Measurements from ENCODE around the gene CFAP57. TPM values are rescaled to one million over a fixed set of nuclear protein-coding genes. Genes with fewer than 3 reads are reported as not detected.

The CFAP57 gene
- total RNA-seq, 2 experiments from 2014 or later: 0.12 to 0.14 TPM

DNA sequence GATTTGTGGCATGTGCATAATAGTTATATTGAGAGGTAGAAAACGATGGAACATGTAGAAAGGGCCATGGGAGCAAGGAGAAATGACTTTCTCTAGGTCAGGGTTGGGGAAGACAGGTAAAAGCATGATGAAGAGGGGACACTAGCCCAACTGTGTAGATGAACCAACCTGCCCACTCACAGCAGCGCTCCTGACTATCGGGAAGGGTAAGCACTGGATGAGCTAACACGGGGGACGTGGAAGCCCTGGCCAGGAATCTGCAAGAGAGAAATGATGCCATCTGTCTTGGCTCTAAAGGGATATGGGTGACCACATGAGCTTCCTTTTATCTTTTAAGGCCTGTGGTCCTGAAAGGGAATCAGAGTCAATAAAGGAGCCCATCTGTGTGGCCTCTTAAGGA lies 61.5 kb downstream of the CFAP57 start:
- no peak overlapping the region for H3K27ac Mint-ChIP-seq
- H3K36me3 Mint-ChIP-seq (ENCODE audit: low read depth): no peaks in the 10 kb centered on the region
- H3K4me3 Mint-ChIP-seq: no peak overlapping the region
- no peaks in the 10 kb centered on the region for H3K4me1 Mint-ChIP-seq (ENCODE audit: low read depth)
- H3K9me3 Mint-ChIP-seq: no peaks in the 10 kb centered on the region
- CTCF ChIA-PET: interaction anchor here (1.7 kb wide), 1 partner anchor 9 kb away, joined by 5 read pairs; no protein-coding TSS in a partner anchor
- DNase-seq: no peak
- intact Hi-C loops (cut with micrococcal nuclease): no loop called here
- peaks cover 2% of the 10 kb centered on the region for H3K27me3 Mint-ChIP-seq (ENCODE audit: low read depth)

DNA sequence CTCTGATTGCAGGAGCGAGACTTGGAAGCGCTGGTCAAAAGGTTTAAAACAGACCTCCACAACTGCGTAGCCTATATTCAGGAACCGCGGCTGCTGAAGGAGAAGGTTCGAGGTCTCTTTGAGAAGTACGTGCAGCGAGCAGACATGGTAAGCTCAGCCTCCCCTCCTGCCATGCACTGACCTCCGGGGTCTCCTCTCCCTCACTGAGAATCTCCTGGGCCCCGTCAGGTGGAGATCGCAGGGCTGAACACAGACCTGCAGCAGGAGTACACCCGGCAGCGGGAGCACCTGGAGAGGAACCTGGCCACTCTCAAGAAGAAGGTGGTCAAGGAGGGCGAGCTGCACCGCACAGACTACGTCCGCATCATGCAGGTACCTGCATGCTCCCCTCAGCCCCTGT lies 62.1 kb downstream of the CFAP57 start:
- Mint-ChIP-seq H3K27me3 (ENCODE audit: low read depth) (peaks cover 2% of the 10 kb centered on the region), H3K36me3 (ENCODE audit: low read depth) (no peaks in the 10 kb centered on the region), H3K4me3 (no peak overlapping the region), H3K9me3 (no peaks in the 10 kb centered on the region), H3K4me1 (ENCODE audit: low read depth) (no peaks in the 10 kb centered on the region), H3K27ac (no peak overlapping the region)
- CTCF ChIA-PET: interaction anchor here (1.7 kb wide), 1 partner anchor 9 kb away, joined by 5 read pairs; no protein-coding TSS in a partner anchor
- intact Hi-C loops (cut with micrococcal nuclease): no loop called here
- DNase-seq: no peak

DNA sequence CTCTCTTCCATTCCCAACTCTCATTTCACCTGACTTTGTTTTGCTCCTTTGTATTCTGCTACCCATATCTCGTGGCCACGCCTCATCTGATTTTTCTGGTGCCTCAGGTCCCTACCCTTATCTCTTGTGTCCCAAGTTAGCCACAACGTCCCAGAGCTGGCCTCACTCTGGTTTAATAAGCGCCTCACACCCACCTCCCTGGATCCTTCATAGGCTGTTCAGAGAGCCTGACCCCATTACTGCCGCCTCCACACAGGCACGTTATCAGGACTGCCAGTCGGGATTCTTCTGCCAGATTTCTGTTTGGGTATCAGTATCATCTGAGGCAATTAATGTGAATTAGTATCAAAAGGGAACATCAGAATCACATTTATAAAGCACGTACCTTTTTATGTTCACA lies 62.9 kb downstream of the CFAP57 start:
- Mint-ChIP-seq H3K36me3 (ENCODE audit: low read depth) (no peaks in the 10 kb centered on the region), H3K9me3 (no peaks in the 10 kb centered on the region), H3K27ac (no peak overlapping the region), H3K4me1 (ENCODE audit: low read depth) (no peaks in the 10 kb centered on the region), H3K27me3 (ENCODE audit: low read depth) (peaks cover 2% of the 10 kb centered on the region), H3K4me3 (no peak overlapping the region)
- DNase-seq: no peak
- intact Hi-C loops (cut with micrococcal nuclease): no loop called here
- CTCF ChIA-PET: no interaction called here

DNA sequence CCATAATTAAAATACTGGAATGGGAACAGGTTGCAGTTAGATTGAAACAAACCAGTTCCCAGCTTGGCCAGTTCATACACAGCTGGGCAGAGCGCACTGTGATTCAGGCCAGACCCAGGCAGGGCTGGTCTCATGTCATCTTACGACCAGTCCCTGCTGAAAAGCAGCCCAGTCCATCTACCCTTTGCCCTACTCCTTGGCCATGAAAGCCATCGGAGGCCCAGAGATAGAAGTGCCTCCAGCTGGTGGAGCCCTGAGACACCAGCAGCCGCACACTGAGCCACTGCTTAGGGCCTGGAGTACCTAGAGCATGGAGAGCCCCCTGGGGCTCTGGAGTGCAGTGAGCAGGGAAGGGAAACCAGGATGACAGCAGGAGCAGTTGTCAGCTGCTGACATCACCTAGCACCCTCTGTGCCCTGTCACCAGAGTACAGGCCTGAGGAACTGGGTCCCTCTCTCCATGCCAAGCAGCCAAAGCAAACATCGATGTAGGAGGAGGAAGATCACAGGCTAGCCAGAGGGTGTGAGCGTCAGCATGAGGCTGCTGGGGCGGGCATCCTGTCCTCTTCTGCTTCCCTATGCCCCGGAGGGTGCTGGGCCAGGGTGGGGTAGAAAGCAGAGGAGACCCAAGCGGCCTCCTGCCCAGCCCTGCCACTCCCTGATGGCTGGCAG lies 63.5 kb downstream of the CFAP57 start:
- CTCF ChIA-PET: no interaction called here
- DNase-seq: no peak
- Mint-ChIP-seq H3K4me1 (ENCODE audit: low read depth) (no peaks in the 10 kb centered on the region), H3K4me3 (no peak overlapping the region), H3K36me3 (ENCODE audit: low read depth) (no peaks in the 10 kb centered on the region), H3K27me3 (ENCODE audit: low read depth) (peaks cover 2% of the 10 kb centered on the region), H3K27ac (no peak overlapping the region), H3K9me3 (no peaks in the 10 kb centered on the region)
- intact Hi-C loops (cut with micrococcal nuclease): no loop called here

DNA sequence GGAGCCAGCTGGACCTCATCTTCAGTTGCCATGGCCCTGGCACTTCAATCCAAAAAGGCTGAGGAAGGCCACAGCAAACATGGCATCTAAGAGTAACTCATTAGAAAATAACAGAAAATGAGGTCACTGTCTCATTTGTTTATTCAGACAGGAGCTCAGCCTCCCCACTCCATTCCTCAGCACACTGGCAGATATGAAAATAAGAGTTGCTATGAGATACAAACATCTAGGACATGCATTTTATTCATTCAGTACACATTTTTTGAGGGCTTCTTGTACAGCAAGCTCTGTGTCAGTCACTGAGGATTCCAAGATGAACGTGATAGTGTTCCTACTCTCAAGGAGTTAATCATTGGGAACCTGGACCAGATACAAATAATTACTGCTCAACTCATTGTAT lies 65.0 kb downstream of the CFAP57 start:
- Mint-ChIP-seq H3K27me3 (ENCODE audit: low read depth) (peaks cover 2% of the 10 kb centered on the region), H3K4me1 (ENCODE audit: low read depth) (no peaks in the 10 kb centered on the region), H3K9me3 (no peaks in the 10 kb centered on the region), H3K36me3 (ENCODE audit: low read depth) (no peaks in the 10 kb centered on the region), H3K4me3 (no peak overlapping the region), H3K27ac (no peak overlapping the region)
- CTCF ChIA-PET: interaction anchor here (0.9 to 3.4 kb wide), 3 partner anchors 10 to 178 kb away, joined by 3 to 14 read pairs (median 3); no protein-coding TSS in a partner anchor
- intact Hi-C loops (cut with micrococcal nuclease): no loop called here
- DNase-seq: no peak

DNA sequence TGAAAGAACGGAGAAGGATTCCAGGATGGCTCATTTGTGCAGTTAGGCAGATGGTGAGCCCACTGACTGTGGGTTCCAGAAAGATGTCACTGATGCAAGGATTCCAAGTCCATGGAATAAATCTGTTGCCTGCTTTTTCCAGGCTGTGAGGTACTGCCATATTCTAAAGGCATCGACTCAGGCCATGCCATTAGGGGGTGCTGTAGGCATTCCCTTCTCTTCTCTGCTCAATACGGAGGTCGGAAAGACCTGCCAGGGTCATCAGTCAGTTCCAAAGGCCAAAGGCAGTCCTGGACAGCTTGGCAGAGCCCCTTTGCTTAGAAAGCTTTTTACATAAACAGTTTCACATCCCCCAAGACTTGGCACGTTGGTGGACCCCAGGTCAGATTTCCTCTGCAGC lies 66.0 kb downstream of the CFAP57 start:
- peaks cover 2% of the 10 kb centered on the region for H3K27me3 Mint-ChIP-seq (ENCODE audit: low read depth)
- H3K36me3 Mint-ChIP-seq (ENCODE audit: low read depth): no peaks in the 10 kb centered on the region
- intact Hi-C loops (cut with micrococcal nuclease): loop anchor here (1.0 kb wide), 1 partner anchor 120 kb away; the partner anchor contains the start of gene CDC20
- H3K27ac Mint-ChIP-seq: no peak overlapping the region
- DNase-seq: peak; percentile 62
- no peaks in the 10 kb centered on the region for H3K4me1 Mint-ChIP-seq (ENCODE audit: low read depth)
- H3K9me3 Mint-ChIP-seq: no peaks in the 10 kb centered on the region
- CTCF ChIA-PET: interaction anchor here (0.7 to 3.4 kb wide), 3 partner anchors 11 to 216 kb away, joined by 3 to 14 read pairs (median 3); no protein-coding TSS in a partner anchor
- H3K4me3 Mint-ChIP-seq: no peak overlapping the region

DNA sequence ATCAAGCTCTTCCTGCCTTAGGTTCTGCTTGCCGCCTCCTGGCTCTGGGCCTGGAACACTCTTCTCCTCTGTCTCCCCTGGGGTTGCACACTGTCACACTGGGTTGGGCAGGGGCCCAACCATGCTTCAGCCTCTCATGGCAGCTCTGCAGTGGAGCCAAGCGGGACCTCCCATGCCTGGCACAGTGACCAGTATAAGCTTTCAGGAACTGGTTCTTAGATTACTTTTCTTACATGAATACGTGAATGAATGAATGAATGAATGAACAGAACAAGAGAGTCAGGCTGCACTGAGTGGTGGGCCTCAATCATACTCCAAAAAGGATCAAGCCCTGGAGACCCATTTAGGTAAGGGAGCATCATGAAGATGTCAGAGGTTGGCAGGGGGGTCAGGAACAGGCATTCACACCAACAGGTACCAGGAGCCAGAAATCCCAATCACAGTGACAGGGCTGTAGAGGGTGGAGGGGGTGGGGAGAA lies 66.9 kb downstream of the CFAP57 start:
- intact Hi-C loops (cut with micrococcal nuclease): loop anchor here (1.0 kb wide), 1 partner anchor 119 kb away; the partner anchor contains the start of gene CDC20
- DNase-seq: no peak
- CTCF ChIA-PET: interaction anchor here (0.7 to 3.4 kb wide), 4 partner anchors 12 to 610 kb away, joined by 3 to 14 read pairs (median 4); no protein-coding TSS in a partner anchor
- Mint-ChIP-seq H3K27ac (peak overlapping the region; percentile 25), H3K36me3 (ENCODE audit: low read depth) (no peaks in the 10 kb centered on the region), H3K9me3 (no peaks in the 10 kb centered on the region), H3K4me3 (no peak overlapping the region), H3K27me3 (ENCODE audit: low read depth) (peaks cover 2% of the 10 kb centered on the region), H3K4me1 (ENCODE audit: low read depth) (no peaks in the 10 kb centered on the region)

DNA sequence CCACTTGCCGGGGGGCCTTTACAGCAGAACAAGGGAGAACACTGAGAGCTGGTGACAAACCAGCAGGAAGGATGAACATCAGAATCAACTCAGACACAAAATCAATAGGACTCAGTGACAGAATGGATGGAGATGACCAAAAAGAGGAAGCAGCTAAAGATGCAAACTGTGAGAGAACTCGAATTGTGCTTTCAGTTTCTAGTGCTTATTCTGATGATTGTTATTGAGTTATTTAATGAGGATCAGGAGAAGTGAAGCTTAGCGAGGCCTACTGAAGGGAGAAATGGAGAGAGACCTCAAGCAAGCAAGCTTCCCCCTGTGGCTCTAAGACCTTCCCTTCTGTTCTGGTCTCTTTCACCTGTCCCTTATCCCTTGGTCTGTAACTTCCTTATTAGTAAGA lies 67.4 kb downstream of the CFAP57 start:
- Mint-ChIP-seq H3K4me3 (no peak overlapping the region), H3K27ac (no peak overlapping the region), H3K9me3 (no peaks in the 10 kb centered on the region), H3K36me3 (ENCODE audit: low read depth) (no peaks in the 10 kb centered on the region), H3K27me3 (ENCODE audit: low read depth) (peaks cover 2% of the 10 kb centered on the region), H3K4me1 (ENCODE audit: low read depth) (no peaks in the 10 kb centered on the region)
- intact Hi-C loops (cut with micrococcal nuclease): no loop called here
- CTCF ChIA-PET: interaction anchor here (0.7 to 3.4 kb wide), 4 partner anchors 13 to 610 kb away, joined by 3 to 14 read pairs (median 4); no protein-coding TSS in a partner anchor
- DNase-seq: no peak

DNA sequence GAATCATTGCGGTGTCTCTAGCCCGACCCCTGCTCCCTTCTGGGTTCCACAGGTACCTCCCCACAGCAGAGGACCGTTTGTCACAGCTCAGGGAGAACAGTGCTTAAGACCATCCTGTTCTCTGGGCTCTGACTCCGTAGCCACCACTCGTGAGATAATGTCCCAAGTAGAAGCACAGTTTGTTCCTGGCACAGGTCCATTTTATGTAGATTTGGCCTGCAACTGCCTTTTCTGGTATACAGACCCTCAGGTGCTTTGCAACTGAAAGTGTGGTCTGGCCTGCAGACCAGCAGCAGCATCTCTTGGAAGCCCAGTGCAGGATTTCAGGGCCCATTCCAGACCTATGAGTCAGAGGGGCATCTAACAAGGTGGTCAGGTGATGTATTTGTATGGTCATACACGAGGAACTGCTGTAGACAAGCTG lies 69.3 kb downstream of the CFAP57 start:
- no peaks in the 10 kb centered on the region for H3K4me1 Mint-ChIP-seq (ENCODE audit: low read depth)
- H3K4me3 Mint-ChIP-seq: no peak overlapping the region
- H3K27ac Mint-ChIP-seq: no peak overlapping the region
- H3K27me3 Mint-ChIP-seq (ENCODE audit: low read depth): no peaks in the 10 kb centered on the region
- no peaks in the 10 kb centered on the region for H3K9me3 Mint-ChIP-seq
- intact Hi-C loops (cut with micrococcal nuclease): no loop called here
- H3K36me3 Mint-ChIP-seq (ENCODE audit: low read depth): no peaks in the 10 kb centered on the region
- CTCF ChIA-PET: interaction anchor here (1.2 kb wide), 1 partner anchor 173 kb away, joined by 3 read pairs; no protein-coding TSS in a partner anchor
- no peak for DNase-seq

DNA sequence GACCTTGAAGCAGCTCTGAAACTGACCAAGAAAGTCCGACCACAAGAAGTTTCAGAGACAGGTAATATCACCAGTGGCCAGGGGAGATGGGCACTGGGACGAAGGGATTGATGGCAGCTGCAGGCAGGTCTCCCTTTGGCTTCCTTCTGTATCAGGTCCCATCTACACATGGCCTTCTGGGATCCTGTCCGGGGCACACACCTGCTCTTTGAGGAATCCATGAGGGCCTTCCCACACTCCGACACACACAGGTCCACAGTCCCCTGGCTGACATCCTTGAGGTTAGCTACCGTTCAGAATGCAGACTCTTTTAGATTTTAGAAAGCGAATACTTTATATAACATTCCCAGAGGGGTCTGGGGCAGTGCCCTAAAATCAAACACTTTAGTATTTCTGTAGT lies 71.2 kb downstream of the CFAP57 start:
- H3K9me3 Mint-ChIP-seq: peaks cover 3% of the 10 kb centered on the region
- no peak overlapping the region for H3K27ac Mint-ChIP-seq
- DNase-seq: no peak
- no peak overlapping the region for H3K4me3 Mint-ChIP-seq
- no peaks in the 10 kb centered on the region for H3K4me1 Mint-ChIP-seq (ENCODE audit: low read depth)
- H3K27me3 Mint-ChIP-seq (ENCODE audit: low read depth): peaks cover 2% of the 10 kb centered on the region
- no peaks in the 10 kb centered on the region for H3K36me3 Mint-ChIP-seq (ENCODE audit: low read depth)
- intact Hi-C loops (cut with micrococcal nuclease): no loop called here
- CTCF ChIA-PET: interaction anchor here (1.2 to 1.4 kb wide), 2 partner anchors 10 to 24 kb away, joined by 3 to 5 read pairs; no protein-coding TSS in a partner anchor

DNA sequence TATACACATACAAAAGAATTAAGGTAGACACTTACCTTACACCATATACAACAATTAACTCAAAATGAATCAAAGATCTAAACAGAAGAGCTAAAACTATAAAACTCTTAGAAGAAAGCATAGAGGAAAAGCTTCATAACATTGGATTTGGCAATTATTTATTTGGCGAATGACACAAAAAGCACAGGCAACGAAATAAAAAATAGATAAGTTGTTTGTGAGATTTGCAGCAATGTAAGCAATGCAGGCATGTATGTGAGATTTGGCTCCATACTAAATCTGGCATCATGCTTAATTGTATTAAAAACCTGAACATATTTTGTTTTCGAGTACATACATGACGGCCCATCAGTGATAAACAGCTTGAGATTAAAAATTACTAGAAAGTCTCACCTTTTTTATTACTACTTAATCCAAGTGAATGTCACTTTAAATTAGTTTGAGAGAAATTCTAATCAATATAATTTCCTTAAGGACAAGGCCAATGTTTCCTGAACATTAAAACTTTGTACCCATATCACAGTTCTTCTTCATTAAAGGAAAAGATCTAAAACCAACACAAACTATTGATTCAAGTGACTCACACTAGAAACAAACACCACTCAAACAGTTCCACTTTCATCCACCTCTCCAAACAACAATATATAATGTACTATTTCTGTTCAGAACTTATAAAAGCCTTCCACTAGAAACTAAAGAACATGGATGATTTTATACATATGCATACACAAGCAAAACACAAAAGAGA lies 74.5 kb downstream of the CFAP57 start:
- CTCF ChIA-PET: interaction anchor here (1.3 kb wide), 1 partner anchor 20 kb away, joined by 4 read pairs; no protein-coding TSS in a partner anchor
- H3K4me3 Mint-ChIP-seq: no peak overlapping the region

DNA sequence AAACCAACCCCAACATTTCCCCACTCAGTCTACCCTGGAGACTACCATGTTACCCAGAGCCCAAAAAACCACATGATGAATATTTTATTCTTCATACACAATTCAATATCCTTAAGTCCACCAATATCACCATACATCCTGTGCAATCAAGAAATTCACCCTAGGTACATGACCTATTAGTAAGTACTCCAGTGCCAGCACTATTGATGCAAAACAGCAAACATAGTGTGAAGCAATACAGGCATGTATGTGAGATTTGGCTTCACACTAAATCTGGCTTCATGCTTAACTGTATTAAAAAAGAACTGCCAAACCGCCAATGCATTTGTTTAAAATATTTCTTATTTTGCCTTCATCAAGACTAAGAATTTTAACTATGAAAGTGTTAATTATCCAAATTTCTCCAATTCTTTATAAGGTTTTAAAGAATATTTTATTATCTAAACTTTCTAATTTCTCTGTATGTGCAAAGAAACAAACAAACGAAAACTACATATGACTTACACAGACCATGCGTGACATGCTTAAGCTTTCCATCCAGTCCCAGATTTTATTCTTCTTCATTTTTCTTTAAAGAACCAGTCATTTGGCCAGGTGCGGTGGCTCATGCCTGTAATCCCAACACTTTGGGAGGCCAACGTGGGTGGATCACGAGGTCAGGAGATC lies 75.3 kb downstream of the CFAP57 start:
- Mint-ChIP-seq H3K4me3 (no peak overlapping the region), H3K27me3 (ENCODE audit: low read depth) (peaks cover 2% of the 10 kb centered on the region), H3K9me3 (peaks cover 3% of the 10 kb centered on the region), H3K36me3 (ENCODE audit: low read depth) (no peaks in the 10 kb centered on the region), H3K27ac (no peak overlapping the region), H3K4me1 (ENCODE audit: low read depth) (no peaks in the 10 kb centered on the region)
- no peak for DNase-seq
- CTCF ChIA-PET: no interaction called here
- intact Hi-C loops (cut with micrococcal nuclease): no loop called here

More for the DNA sequence above, 74.5 kb downstream of the CFAP57 start:
- H3K27ac Mint-ChIP-seq: no peak overlapping the region
- peaks cover 2% of the 10 kb centered on the region for H3K27me3 Mint-ChIP-seq (ENCODE audit: low read depth)
- no peaks in the 10 kb centered on the region for H3K36me3 Mint-ChIP-seq (ENCODE audit: low read depth)
- DNase-seq: no peak
- no peaks in the 10 kb centered on the region for H3K4me1 Mint-ChIP-seq (ENCODE audit: low read depth)
- H3K9me3 Mint-ChIP-seq: peaks cover 3% of the 10 kb centered on the region
- intact Hi-C loops (cut with micrococcal nuclease): no loop called here
